SK-N-MC (cell line): ENCODE data around the gene HYAL2.
"Not testable (repeated sequence)": the region's sequence is repeated elsewhere in the genome, so short reads cannot be mapped to it uniquely, and the experiment has no call there.

Experiments used
- DNase-seq: peaks from one replicate; pipeline ENCODE4 v3.0.0-alpha.2; 2011; ENCODE audit warnings: low read depth, low spot score
- H3K27ac ChIP-seq: fragments of 200-600 bp; sonication (generic); 2 replicates; pipeline ENCODE4 v1.5.1; 2016; ENCODE audit warnings: mixed run types
- H3K36me3 ChIP-seq: fragments of 200-600 bp; sonication (generic); 2 replicates; pipeline ENCODE4 v1.6.1; 2017; ENCODE audit warnings: antibody characterized with exemption, low read length, mixed read lengths; ENCODE audit not compliant: insufficient read depth
- H3K4me3 ChIP-seq: fragments of 200-600 bp; sonication (generic); 2 replicates; pipeline ENCODE4 v1.5.1; 2016
- H3K9ac ChIP-seq: fragments of 200-600 bp; sonication (generic); 2 replicates; pipeline ENCODE4 v1.8.0; 2017; ENCODE audit warnings: mixed run types, mixed read lengths; ENCODE audit not compliant: insufficient read length
- H3K9me3 ChIP-seq: fragments of 200-600 bp; sonication (generic); 2 replicates; pipeline ENCODE4 v1.6.1; 2017; ENCODE audit warnings: low read depth, mild to moderate bottlenecking, antibody characterized with exemption, low read length, moderate library complexity, mixed read lengths
- EZH2 ChIP-seq: fragments of 200-600 bp; sonication (generic); IDR thresholded peaks from one replicate; pipeline ENCODE4 v1.6.1; 2017; ENCODE audit warnings: antibody characterized with exemption
- FOXP2 ChIP-seq: optimal IDR thresholded peaks from 2 replicates; pipeline ENCODE3; 2011; ENCODE audit warnings: mild to moderate bottlenecking, moderate library complexity; ENCODE audit not compliant: insufficient read depth; ENCODE audit errors: extremely low read length, control extremely low read depth
- POLR2AphosphoS5 ChIP-seq: IDR thresholded peaks from 2 replicates; pipeline ENCODE4 v1.6.1; 2012; ENCODE audit warnings: mild to moderate bottlenecking, low read depth, low read length, borderline replicate concordance

The HYAL2 gene

DNA sequence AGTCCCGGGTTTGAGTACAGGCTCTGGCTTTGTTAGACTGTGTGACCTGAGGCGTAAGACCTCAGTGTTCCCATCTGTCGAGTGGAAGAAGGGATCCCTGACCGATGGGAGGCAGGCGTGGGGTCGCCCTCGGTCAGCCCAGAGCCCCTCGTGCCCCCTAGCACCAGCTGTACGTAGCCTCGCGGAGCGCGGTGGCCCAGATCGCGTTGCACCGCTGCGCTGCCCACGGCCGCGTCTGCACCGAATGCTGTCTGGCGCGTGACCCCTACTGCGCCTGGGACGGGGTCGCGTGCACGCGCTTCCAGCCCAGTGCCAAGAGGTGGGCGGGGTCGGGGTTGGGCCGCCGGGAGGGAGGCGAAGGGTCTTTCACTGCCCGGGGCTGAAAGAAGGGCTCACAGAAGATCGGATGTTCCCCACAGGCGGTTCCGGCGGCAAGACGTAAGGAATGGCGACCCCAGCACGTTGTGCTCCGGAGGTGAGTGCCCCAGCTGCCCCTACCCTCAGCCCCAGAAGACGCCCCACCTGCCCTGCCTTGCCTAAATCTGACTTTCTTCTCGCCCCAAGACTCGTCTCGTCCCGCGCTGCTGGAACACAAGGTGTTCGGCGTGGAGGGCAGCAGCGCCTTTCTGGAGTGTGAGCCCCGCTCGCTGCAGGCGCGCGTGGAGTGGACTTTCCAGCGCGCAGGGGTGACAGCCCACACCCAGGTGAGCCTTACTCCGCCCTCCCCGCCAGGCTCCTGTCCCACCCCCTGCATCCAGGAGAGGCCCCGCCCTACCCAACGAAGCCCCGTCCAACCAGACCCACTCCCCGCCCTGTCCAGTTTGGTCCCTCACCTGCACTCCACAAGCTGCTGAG lies 47.2 kb downstream of the HYAL2 start:
- no peak for DNase-seq
- no peak overlapping the region for H3K9ac ChIP-seq
- no peaks in the 10 kb centered on the region for H3K9me3 ChIP-seq
- no peak overlapping the region for H3K4me3 ChIP-seq
- H3K27ac ChIP-seq: no peak overlapping the region
- H3K36me3 ChIP-seq: no peaks in the 10 kb centered on the region
- TF ChIP-seq FOXP2: no peak
- TF ChIP-seq EZH2: no peak
- no peak for TF ChIP-seq POLR2AphosphoS5

GRCh38 chr3:50274371-50275104 lies 48.0 kb downstream of the HYAL2 start:
- TF ChIP-seq POLR2AphosphoS5 (no peak), FOXP2 (no peak), EZH2 (no peak)
- Histone ChIP-seq H3K9ac (no peak overlapping the region), H3K4me3 (no peak overlapping the region), H3K36me3 (no peaks in the 10 kb centered on the region), H3K27ac (no peak overlapping the region), H3K9me3 (no peaks in the 10 kb centered on the region)
- DNase-seq: no peak

DNA sequence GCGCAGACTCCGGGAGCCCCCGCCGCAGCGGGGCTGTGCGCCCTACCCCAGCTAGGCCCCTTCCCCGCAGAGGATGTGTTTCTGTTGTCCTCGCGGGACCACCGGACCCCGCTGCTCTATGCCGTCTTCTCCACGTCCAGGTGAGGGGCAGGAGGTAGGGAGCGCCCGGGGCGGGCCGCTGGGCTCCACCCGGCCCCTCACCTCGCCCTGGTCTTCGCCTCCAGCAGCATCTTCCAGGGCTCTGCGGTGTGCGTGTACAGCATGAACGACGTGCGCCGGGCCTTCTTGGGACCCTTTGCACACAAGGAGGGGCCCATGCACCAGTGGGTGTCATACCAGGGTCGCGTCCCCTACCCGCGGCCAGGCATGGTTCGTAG lies 48.9 kb downstream of the HYAL2 start:
- TF ChIP-seq POLR2AphosphoS5: no peak
- no peak for TF ChIP-seq FOXP2
- no peak for TF ChIP-seq EZH2
- H3K4me3 ChIP-seq: no peak overlapping the region

GRCh38 chr3:50272911-50273688 lies 49.4 kb downstream of the HYAL2 start:
- no peak for TF ChIP-seq POLR2AphosphoS5
- TF ChIP-seq EZH2: no peak
- TF ChIP-seq FOXP2: no peak
- Histone ChIP-seq H3K27ac (no peak overlapping the region), H3K9me3 (no peaks in the 10 kb centered on the region), H3K4me3 (peak overlapping the region; percentile 22; the same call in 1 of the 2 replicates), H3K9ac (no peak overlapping the region), H3K36me3 (no peaks in the 10 kb centered on the region)
- DNase-seq: no peak

More for the DNA sequence above, 48.9 kb downstream of the HYAL2 start:
- no peak for DNase-seq
- H3K36me3 ChIP-seq: no peaks in the 10 kb centered on the region
- no peak overlapping the region for H3K27ac ChIP-seq
- H3K9ac ChIP-seq: no peak overlapping the region
- no peaks in the 10 kb centered on the region for H3K9me3 ChIP-seq

DNA sequence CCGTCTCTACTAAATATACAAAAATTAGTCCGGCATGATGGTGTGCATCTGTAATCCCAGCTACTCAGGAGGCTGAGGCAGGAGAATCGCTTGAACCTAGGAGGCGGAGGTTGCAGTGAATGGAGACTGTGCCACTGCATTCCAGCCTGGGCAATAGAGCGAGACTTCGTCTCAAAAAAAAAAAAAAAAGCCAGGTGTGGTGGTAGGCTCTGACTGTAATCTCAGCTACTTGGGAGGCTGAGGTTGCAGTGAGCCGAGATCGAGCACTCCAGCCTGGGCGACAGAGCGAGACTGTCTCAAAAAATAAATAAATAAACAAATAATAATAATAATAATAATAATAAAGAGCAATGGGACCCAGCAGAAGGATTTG lies 50.0 kb downstream of the HYAL2 start:
- not testable (repeated sequence) for H3K36me3 ChIP-seq, H3K4me3 ChIP-seq, H3K27ac ChIP-seq, H3K9ac ChIP-seq, DNase-seq, H3K9me3 ChIP-seq

GRCh38 chr3:50271314-50271936 lies 51.1 kb downstream of the HYAL2 start:
- H3K36me3 ChIP-seq: no peaks in the 10 kb centered on the region
- no peak overlapping the region for H3K4me3 ChIP-seq
- H3K27ac ChIP-seq: no peak overlapping the region
- TF ChIP-seq POLR2AphosphoS5 (no peak), EZH2 (no peak), FOXP2 (no peak)
- H3K9me3 ChIP-seq: no peaks in the 10 kb centered on the region
- no peak overlapping the region for H3K9ac ChIP-seq
- DNase-seq: no peak

GRCh38 chr3:50270422-50271224 lies 51.9 kb downstream of the HYAL2 start:
- H3K9ac ChIP-seq: no peak overlapping the region
- H3K4me3 ChIP-seq: no peak overlapping the region
- no peak for TF ChIP-seq POLR2AphosphoS5
- TF ChIP-seq FOXP2: no peak
- no peak for TF ChIP-seq EZH2
- no peak overlapping the region for H3K27ac ChIP-seq
- no peaks in the 10 kb centered on the region for H3K9me3 ChIP-seq
- no peak for DNase-seq
- H3K36me3 ChIP-seq: no peaks in the 10 kb centered on the region
